GM21786 (cell line): ENCODE results near the gene HIP1R.

Experiments
- ATAC-seq: cut with Tn5 transposase; IDR thresholded peaks from one replicate; pipeline ENCODE4 v1.9.1; 2021; ENCODE audit not compliant: unreplicated experiment

Gene HIP1R

GRCh38 chr12:122846622-122847515, 11.6 kb downstream of the HIP1R start:
- no peak for ATAC-seq

GRCh38 chr12:122847516-122847836, 12.2 kb downstream of the HIP1R start:
- ATAC-seq = no peak

- ATAC-seq = no peak
Observed at GRCh38 chr12:122847921-122848421, 12.7 kb downstream of the HIP1R start.

- ATAC-seq = no peak
Observed at GRCh38 chr12:122848471-122849351, 13.5 kb downstream of the HIP1R start.

GRCh38 chr12:122849352-122850047, 14.2 kb downstream of the HIP1R start:
- no peak for ATAC-seq

- no peak for ATAC-seq
Observed at GRCh38 chr12:122850048-122850445, 14.8 kb downstream of the HIP1R start.

DNA sequence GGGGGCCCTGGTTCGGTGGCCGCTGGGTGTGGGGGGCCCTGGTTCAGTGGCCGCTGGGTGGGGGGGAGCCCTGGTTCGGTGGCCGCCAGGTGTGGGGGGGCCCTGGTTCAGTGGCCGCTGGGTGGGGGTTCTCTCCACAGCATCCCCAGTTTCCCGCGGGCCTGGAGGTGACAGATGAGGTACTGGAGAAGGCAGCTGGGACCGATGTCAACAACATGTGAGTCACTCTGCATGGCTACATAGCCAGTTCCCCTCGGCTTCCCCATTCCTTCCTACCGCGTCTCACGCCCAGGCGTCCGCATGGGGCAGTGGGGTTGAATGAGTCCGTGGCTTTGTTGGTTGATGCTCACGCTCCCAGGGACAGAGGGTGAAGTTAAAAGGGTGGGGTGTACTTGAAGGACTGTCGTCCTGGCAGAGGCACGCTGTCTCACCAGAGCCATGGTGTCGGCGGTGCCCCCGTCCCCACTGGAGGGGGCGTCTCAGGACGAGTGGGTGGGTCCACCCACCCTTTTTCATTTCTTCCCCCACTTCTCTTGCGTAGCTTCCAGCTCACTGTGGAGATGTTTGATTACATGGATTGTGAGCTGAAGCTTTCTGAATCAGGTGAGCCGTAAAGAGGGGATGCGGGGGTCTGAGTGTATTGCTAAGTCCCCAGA, 15.6 kb downstream of the HIP1R start:
- ATAC-seq = no peak

GRCh38 chr12:122851820-122852219, 16.6 kb downstream of the HIP1R start:
- ATAC-seq = no peak

GRCh38 chr12:122852336-122853275, 17.3 kb downstream of the HIP1R start:
- no peak for ATAC-seq

DNA sequence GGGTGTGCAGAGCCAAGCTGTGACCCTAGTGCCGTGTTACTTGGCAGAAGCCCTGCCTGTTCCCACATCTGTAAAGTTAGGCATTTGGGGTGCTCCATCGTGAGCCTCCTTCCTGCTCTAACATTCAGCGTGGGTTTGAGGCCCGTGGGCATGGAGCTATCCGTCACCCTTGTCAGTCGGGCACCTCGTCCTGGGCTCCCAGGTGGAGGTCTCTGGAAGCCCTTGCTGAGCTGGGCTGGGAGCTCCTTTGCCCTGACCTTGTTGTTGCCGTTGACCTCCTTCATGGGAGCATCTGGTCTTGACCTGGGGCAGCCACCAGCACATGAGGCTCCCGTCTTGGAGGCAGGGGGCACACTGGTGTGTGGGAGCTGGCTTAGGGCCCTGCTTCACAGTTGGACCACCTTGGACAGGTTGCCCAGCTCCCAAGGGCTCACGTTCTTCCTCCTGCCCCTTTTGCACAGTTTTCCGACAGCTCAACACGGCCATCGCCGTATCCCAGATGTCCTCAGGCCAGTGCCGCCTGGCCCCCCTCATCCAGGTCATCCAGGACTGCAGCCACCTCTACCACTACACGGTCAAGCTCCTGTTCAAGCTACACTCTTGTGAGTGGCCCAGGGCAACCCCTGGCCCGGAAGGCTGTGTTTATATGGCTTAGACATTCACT, 18.5 kb downstream of the HIP1R start:
- ATAC-seq = no peak

DNA sequence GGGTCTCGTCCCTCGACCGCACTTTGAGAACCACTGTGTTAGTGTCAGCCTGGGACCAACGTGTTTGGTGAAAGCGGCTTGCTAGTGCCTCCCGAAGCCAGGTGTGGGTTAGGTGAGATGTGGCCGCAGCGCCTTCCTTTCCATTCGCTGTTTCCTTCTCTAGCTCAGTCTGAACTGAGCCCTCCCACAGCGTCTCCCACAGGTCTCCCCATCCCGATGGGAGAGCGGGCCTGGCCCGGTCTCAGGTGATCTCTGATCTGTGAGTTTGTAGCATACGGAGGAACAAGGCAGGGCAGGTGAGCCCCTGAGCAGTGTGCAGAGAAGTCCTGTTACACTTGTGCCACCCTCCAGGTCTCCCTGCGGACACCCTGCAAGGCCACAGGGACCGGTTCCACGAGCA, 19.3 kb downstream of the HIP1R start:
- ATAC-seq = no peak

DNA sequence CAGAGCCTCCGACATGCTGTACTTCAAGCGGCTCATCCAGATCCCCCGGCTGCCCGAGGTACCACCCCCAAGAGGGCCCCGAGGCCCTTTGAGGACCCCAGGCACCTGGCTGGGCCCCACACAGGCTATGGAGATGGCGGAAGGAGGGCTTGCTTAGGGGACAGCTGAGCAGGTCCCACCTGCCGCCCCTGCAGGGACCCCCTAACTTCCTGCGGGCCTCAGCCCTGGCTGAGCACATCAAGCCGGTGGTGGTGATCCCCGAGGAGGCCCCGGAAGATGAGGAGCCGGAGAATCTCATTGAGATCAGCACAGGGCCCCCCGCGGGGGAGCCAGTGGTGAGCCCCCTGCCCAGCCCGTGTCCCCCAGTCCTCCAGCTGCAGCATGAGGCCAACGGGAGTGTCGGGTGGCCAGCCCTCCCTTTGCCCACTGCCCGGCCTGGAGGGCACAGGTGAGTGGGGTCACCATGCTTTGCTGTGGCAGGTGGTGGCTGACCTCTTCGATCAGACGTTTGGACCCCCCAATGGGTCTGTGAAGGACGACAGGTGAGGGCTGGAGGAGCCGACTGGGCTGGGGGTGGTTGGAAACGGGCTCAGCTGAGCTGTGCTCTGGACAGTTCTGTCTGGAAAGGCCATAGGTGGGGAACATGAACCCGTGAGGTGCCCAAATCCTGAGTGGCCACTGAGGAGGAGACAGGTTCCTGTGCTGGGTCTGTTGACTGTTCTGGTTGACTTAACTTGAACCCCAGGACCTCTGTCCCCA, 20.0 kb downstream of the HIP1R start:
- no peak for ATAC-seq

DNA sequence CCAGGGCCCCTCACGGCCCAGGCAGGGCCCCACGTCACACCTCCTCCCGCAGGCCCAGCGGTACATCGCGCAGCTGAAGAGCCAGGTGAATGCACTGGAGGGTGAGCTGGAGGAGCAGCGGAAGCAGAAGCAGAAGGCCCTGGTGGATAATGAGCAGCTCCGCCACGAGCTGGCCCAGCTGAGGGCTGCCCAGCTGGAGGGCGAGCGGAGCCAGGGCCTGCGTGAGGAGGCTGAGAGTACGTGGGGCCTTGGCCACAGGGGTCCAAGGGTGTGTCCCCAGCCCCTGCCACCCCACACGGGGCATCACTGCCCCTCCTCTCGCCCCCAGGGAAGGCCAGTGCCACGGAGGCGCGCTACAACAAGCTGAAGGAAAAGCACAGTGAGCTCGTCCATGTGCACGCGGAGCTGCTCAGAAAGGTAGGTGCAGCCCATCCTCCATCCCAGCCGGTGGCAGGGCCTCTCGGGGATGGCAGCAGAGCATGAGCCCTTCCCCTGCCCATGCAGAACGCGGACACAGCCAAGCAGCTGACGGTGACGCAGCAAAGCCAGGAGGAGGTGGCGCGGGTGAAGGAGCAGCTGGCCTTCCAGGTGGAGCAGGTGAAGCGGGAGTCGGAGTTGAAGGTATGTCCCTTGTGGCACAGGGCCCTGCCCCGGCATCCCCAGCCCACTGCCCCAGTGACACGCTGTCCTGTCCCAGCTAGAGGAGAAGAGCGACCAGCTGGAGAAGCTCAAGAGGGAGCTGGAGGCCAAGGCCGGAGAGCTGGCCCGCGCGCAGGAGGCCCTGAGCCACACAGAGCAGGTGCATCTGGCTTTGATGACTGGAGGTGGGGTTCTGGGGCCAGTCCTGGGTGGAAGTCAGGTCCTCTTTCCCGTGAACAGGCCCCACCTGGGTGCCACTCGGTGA, 20.9 kb downstream of the HIP1R start:
- no peak for ATAC-seq

DNA sequence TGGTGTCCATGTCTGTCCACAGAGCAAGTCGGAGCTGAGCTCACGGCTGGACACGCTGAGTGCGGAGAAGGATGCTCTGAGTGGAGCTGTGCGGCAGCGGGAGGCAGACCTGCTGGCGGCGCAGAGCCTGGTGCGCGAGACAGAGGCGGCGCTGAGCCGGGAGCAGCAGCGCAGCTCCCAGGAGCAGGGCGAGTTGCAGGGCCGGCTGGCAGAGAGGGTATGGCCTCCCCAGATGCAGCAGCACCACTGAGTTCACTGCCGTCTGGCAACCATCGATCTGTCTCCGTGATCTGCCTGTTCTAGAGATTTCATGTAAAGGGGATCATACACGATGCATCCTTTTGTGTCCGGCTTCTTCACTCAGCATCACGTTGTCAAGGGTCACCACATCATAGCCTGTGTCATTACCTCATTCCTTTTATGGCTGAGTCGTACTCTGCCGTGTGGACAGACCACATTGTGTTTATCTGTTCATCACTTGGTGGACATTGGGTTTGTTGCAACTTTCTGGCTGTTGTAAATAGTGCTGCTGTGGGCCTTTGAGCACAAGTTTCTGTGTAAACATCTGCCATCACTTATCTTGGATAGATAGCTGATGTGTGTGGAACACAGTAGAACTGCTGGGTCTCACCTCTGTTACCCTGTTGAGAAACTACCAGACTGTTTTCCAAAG, 21.9 kb downstream of the HIP1R start:
- no peak for ATAC-seq

DNA sequence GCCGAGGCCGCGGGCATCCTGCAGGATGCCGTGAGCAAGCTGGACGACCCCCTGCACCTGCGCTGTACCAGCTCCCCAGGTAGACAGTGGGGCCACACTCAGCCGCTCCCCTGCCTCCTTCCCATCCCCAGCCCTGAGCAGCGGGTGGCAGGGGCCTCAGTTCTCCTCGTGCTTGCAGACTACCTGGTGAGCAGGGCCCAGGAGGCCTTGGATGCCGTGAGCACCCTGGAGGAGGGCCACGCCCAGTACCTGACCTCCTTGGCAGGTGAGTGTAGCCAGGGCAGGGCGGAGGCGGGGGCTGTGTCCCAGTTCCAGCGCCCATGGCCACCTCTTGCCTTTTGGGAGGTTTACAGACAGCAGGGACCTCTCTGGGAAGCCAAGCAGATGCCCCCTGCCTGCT, 22.9 kb downstream of the HIP1R start:
- ATAC-seq = no peak

GRCh38 chr12:122858591-122859302, 23.5 kb downstream of the HIP1R start:
- no peak for ATAC-seq
